ENCODE data around the gene PITPNC1. TPM values are rescaled to one million over a fixed set of nuclear protein-coding genes. Genes with fewer than 3 reads are reported as not detected.
A peak's percentile ranks its signal among the peaks of the same experiment; 100 is the strongest.
"Not testable (repeated sequence)": the region's sequence is repeated elsewhere in the genome, so short reads cannot be mapped to it uniquely, and the experiment has no call there.

Gene PITPNC1
- total RNA-seq, 1 donor from 2014 or later: 28.7 TPM

- FAIRE-seq: no peak
- DNase-seq (ENCODE audit: low read depth): no peak
- H3K27me3 ChIP-seq (ENCODE audit: control insufficient read depth, insufficient read depth, low read length): no peaks in the 10 kb centered on the region
- TF ChIP-seq, protein P1, sequence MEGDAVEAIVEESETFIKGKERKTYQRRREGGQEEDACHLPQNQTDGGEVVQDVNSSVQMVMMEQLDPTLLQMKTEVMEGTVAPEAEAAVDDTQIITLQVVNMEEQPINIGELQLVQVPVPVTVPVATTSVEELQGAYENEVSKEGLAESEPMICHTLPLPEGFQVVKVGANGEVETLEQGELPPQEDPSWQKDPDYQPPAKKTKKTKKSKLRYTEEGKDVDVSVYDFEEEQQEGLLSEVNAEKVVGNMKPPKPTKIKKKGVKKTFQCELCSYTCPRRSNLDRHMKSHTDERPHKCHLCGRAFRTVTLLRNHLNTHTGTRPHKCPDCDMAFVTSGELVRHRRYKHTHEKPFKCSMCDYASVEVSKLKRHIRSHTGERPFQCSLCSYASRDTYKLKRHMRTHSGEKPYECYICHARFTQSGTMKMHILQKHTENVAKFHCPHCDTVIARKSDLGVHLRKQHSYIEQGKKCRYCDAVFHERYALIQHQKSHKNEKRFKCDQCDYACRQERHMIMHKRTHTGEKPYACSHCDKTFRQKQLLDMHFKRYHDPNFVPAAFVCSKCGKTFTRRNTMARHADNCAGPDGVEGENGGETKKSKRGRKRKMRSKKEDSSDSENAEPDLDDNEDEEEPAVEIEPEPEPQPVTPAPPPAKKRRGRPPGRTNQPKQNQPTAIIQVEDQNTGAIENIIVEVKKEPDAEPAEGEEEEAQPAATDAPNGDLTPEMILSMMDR (IDR thresholded peaks at IDR 0.05; ENCODE audit: insufficient read depth, low read length, severe bottlenecking): no peak
- no peak overlapping the region for H3K4me3 ChIP-seq (ENCODE audit: low read depth, low read length)
- no peaks in the 10 kb centered on the region for H3K36me3 ChIP-seq (ENCODE audit: control insufficient read depth, insufficient read depth, low read length)
Observed at GRCh38 chr17:67623767-67624166, 246.7 kb downstream of the PITPNC1 start.

GRCh38 chr17:67624886-67625656 lies 248.0 kb downstream of the PITPNC1 start:
- DNase-seq (ENCODE audit: low read depth): no peak
- TF ChIP-seq, protein P1 (IDR thresholded peaks at IDR 0.05; ENCODE audit: insufficient read depth, low read length, severe bottlenecking): no peak
- no peaks in the 10 kb centered on the region for H3K36me3 ChIP-seq (ENCODE audit: control insufficient read depth, insufficient read depth, low read length)
- FAIRE-seq: no peak
- H3K4me3 ChIP-seq (ENCODE audit: low read depth, low read length): no peak overlapping the region
- H3K27me3 ChIP-seq (ENCODE audit: control insufficient read depth, insufficient read depth, low read length): no peaks in the 10 kb centered on the region

DNA sequence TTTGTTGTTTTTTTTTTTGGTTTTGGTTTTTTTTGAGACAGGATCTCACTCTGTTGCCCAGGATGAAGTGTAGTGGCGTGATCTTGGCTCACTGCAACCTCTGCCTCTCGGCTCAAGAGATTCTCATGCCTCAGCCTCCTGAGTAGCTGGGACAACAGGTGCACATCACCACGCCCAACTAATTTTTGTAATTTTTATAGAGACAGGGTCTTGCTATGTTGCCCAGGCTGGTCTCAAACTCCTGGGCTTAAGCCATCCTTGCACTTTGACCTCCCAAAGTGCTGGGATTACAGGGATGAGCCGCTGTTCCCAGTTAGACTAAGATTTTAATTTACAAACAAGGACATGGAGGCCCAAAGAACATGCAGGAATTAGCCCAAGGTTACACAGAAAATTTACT lies 248.9 kb downstream of the PITPNC1 start:
- DNase-seq (ENCODE audit: low read depth) (no peak), FAIRE-seq (no peak)
- TF ChIP-seq, protein P1 (IDR thresholded peaks at IDR 0.05; ENCODE audit: insufficient read depth, low read length, severe bottlenecking): no peak
- no peaks in the 10 kb centered on the region for H3K36me3 ChIP-seq (ENCODE audit: control insufficient read depth, insufficient read depth, low read length)
- H3K4me3 ChIP-seq (ENCODE audit: low read depth, low read length): no peak overlapping the region
- no peaks in the 10 kb centered on the region for H3K27me3 ChIP-seq (ENCODE audit: control insufficient read depth, insufficient read depth, low read length)

DNA sequence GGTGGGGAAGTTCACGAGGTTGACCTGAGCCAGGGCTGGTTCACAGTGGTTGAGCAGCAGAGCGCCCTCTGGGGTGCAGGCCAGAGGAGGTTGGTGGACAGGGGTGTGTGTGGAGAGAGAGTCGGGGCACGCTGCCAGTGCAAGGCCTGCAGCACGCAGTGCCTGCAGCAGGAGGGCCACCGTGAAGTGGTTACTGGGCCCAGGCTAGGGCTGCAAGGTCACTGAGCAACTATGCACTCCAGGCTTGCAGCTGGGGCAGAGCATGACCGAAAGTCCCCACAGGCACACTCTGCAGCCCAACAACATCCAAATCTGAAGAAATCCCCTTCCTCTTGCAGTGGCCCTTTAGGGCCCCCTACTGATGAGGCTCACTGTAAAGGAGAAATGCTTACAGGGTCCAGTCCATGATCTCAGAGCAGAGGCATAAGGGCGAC lies 251.5 kb downstream of the PITPNC1 start:
- TF ChIP-seq, protein P1 (IDR thresholded peaks at IDR 0.05; ENCODE audit: insufficient read depth, low read length, severe bottlenecking): peak; percentile 1
- DNase-seq (ENCODE audit: low read depth): no peak
- Histone ChIP-seq H3K4me3 (ENCODE audit: low read depth, low read length) (no peak overlapping the region), H3K36me3 (ENCODE audit: control insufficient read depth, insufficient read depth, low read length) (no peaks in the 10 kb centered on the region), H3K27me3 (ENCODE audit: control insufficient read depth, insufficient read depth, low read length) (no peaks in the 10 kb centered on the region)
- no peak for FAIRE-seq

GRCh38 chr17:67629971-67630320 lies 252.9 kb downstream of the PITPNC1 start:
- H3K36me3 ChIP-seq (ENCODE audit: control insufficient read depth, insufficient read depth, low read length): no peaks in the 10 kb centered on the region
- TF ChIP-seq, protein P1 (IDR thresholded peaks at IDR 0.05; ENCODE audit: insufficient read depth, low read length, severe bottlenecking): peak; percentile 57
- H3K27me3 ChIP-seq (ENCODE audit: control insufficient read depth, insufficient read depth, low read length): no peaks in the 10 kb centered on the region
- FAIRE-seq (no peak), DNase-seq (ENCODE audit: low read depth) (peak; percentile 57)
- H3K4me3 ChIP-seq (ENCODE audit: low read depth, low read length): no peak overlapping the region

- FAIRE-seq; H3K27me3 ChIP-seq (ENCODE audit: control insufficient read depth, insufficient read depth, low read length); DNase-seq (ENCODE audit: low read depth); H3K4me3 ChIP-seq (ENCODE audit: low read depth, low read length); H3K36me3 ChIP-seq (ENCODE audit: control insufficient read depth, insufficient read depth, low read length): not testable (repeated sequence)
Observed at GRCh38 chr17:67630836-67631235, 253.8 kb downstream of the PITPNC1 start.
